Adrenal gland (tissue), 12 donors: ENCODE measurements around the gene EIF4E1B. TPM values are rescaled to one million over a fixed set of nuclear protein-coding genes. Genes with fewer than 3 reads are reported as not detected.

Source experiments
- DNase-seq, 7 donors: peaks; one replicate each; pipeline ENCODE4 v3.0.0-alpha.2; 2019 to 2020
- H3K27ac ChIP-seq, 5 donors: fragments of 200-600 bp; sonication (generic) in 4 of 5; 1 replicate in 3 of 5; 2 replicates in 2 of 5; pipeline versions ENCODE4 v1.5.1 to v1.8.0; 2016 to 2020; ENCODE audit warnings: mild to moderate bottlenecking in 1 of 5
- H3K27me3 ChIP-seq: fragments of 200-600 bp; 2 replicates; pipeline ENCODE4 v1.8.0; 2021
- H3K36me3 ChIP-seq, 2 donors: fragments of 200-600 bp; replicated peaks in 1 of 2; 1 replicate in 1 of 2; 2 replicates in 1 of 2; pipeline versions ENCODE4 v1.5.1 to v1.8.0; 2018 to 2022
- H3K4me1 ChIP-seq, 2 donors: fragments of 200-600 bp; replicated peaks in 1 of 2; 1 replicate in 1 of 2; 2 replicates in 1 of 2; pipeline versions ENCODE4 v1.5.1 to v1.8.0; 2018 to 2021
- H3K4me3 ChIP-seq, 4 donors: fragments of 200-600 bp; sonication (generic) in 3 of 4; one replicate each; pipeline ENCODE4 v1.5.1; 2016 to 2018
- H3K9me3 ChIP-seq, 3 donors: fragments of 200-600 bp; sonication (generic) in 1 of 3; replicated peaks in 1 of 3; 1 replicate in 2 of 3; 2 replicates in 1 of 3; pipeline versions ENCODE4 v1.5.1 to v1.8.0; 2016 to 2021
- CTCF ChIP-seq, 6 experiments: fragments of 450-650 bp in 4 of 6; fragments of 200-600 bp in 2 of 6; sonication (generic) in 1 of 6; IDR thresholded peaks; 1 replicate in 5 of 6; 2 replicates in 1 of 6; pipeline versions ENCODE4 v1.5.1 to v1.8.0; 2016 to 2021; ENCODE audit warnings: antibody characterized with exemption in 6 of 6, mild to moderate bottlenecking in 2 of 6, moderate library complexity in 1 of 6
- POLR2A ChIP-seq, 2 donors: fragments of 450-650 bp; IDR thresholded peaks; one replicate each; pipeline ENCODE4 v1.6.1; 2017; ENCODE audit warnings: antibody characterized with exemption in 2 of 2, mild to moderate bottlenecking in 2 of 2, moderate library complexity in 1 of 2
- WGBS, 4 donors: extraction: QIAGEN DNeasy Blood & Tissue Kit in 2 of 4; methylation state at CpG; one replicate each; pipeline versions ENCODE4 v1.1.5 to v1.1.7; 2013 to 2017; 5-methylcytosine and 5-hydroxymethylcytosine counted together
- intact Hi-C, 2 donors: fragments of 100-400 bp; cut with DNase I; formaldehyde crosslinking; loops; one replicate each; pipeline versions ENCODE4 v1.14.1 to v1.15.0; 2022 to 2023
- polyA plus RNA-seq, 3 donors: library from polyadenylated mRNA; stranded (reverse); fragments of 200-250 nt in 2 of 3; fragments of 350-450 nt in 1 of 3; fragmentation: Illumina TruSeq in 1 of 3; extraction: RNeasy Lipid Tissue Mini Kit (QIAGEN cat#74804) in 1 of 3; gene quantifications; one replicate each; pipeline ENCODE4 v1.2.3, GENCODE V29; 2013 to 2014
- total RNA-seq, 9 donors: library from RNA; depleted of rRNA in 4 of 9; stranded (reverse); fragments of >200 nt in 4 of 9; fragments of 120-200 nt in 1 of 9; fragmentation: NEBNext Ultra II Directional in 1 of 9; extraction: Animal tissue kit (Norgen Biotek cat#: 25700) in 1 of 9; gene quantifications; one replicate each; pipeline versions ENCODE4 v1.1.0 to v1.2.4, GENCODE V29; 2013 to 2023
- donor health status: healthy with polysubstance abuse.
- donor health status: Bipolar disorder and iron deficiency.
- donor health status: DM: yes; HTN: yes; CAD: no.
- donor health status: DM: no; HTN: no; CAD: no.
- donor health status: DM: no; HTN: no; CAD: no.
- donor health status: DM: yes; HTN: yes; CAD: no.

EIF4E1B gene
- total and polyA plus RNA-seq, 12 donors, result 0.24 to 0.44 (median 0.28) TPM; not detected in 7

GRCh38 chr5:176691524-176691923 is 61.0 kb downstream of the EIF4E1B start:
- TF ChIP-seq CTCF (IDR thresholded peaks at IDR 0.05) (no peak), POLR2A (IDR thresholded peaks at IDR 0.05) (no peak)
- intact Hi-C loops, result no loop called here
- Histone ChIP-seq H3K36me3 (no peaks in the 10 kb centered on the region), H3K27ac (no peak overlapping the region), H3K27me3 (peaks cover 13% of the 10 kb centered on the region), H3K4me1 (no peaks in the 10 kb centered on the region), H3K4me3 (no peak overlapping the region), H3K9me3 (no peaks in the 10 kb centered on the region)
- WGBS, 4 donors, result 60 to 91% (median 72%) methylated on average over 1 of the region's 1 CpG
- DNase-seq, result no peak

GRCh38 chr5:176692326-176692725 is 61.9 kb downstream of the EIF4E1B start:
- no peak for TF ChIP-seq CTCF (IDR thresholded peaks at IDR 0.05)
- no peak for TF ChIP-seq POLR2A (IDR thresholded peaks at IDR 0.05)
- Histone ChIP-seq H3K4me3 (no peak overlapping the region), H3K9me3 (no peaks in the 10 kb centered on the region), H3K27me3 (peaks cover 13% of the 10 kb centered on the region), H3K4me1 (no peaks in the 10 kb centered on the region), H3K27ac (no peak overlapping the region), H3K36me3 (no peaks in the 10 kb centered on the region)
- WGBS, 4 donors, result 55 to 71% (median 66%) methylated on average over 5 of the region's 5 CpGs
- intact Hi-C loops, result no loop called here
- no peak for DNase-seq

GRCh38 chr5:176692839-176693476 is 62.5 kb downstream of the EIF4E1B start:
- no peaks in the 10 kb centered on the region for H3K4me1 ChIP-seq
- H3K27me3 ChIP-seq, result peaks cover 13% of the 10 kb centered on the region
- TF ChIP-seq CTCF (IDR thresholded peaks at IDR 0.05) (no peak), POLR2A (IDR thresholded peaks at IDR 0.05) (no peak)
- intact Hi-C loops, result no loop called here
- no peaks in the 10 kb centered on the region for H3K9me3 ChIP-seq
- DNase-seq, result no peak
- no peaks in the 10 kb centered on the region for H3K36me3 ChIP-seq
- WGBS, 4 donors, result 29 to 43% (median 35%) methylated on average over 13 of the region's 13 CpGs
- no peak overlapping the region for H3K4me3 ChIP-seq
- no peak overlapping the region for H3K27ac ChIP-seq

GRCh38 chr5:176693477-176693851 is 63.0 kb downstream of the EIF4E1B start:
- Histone ChIP-seq H3K36me3 (no peaks in the 10 kb centered on the region), H3K4me1 (no peaks in the 10 kb centered on the region), H3K9me3 (no peaks in the 10 kb centered on the region), H3K4me3 (no peak overlapping the region), H3K27me3 (peaks cover 13% of the 10 kb centered on the region), H3K27ac (no peak overlapping the region)
- intact Hi-C loops, result no loop called here
- WGBS, 4 donors, result 42 to 55% (median 48%) methylated on average over 13 of the region's 13 CpGs
- TF ChIP-seq CTCF (IDR thresholded peaks at IDR 0.05) (no peak), POLR2A (IDR thresholded peaks at IDR 0.05) (no peak)
- no peak for DNase-seq
